A673 (cell line): ENCODE measurements around the gene CDC40.

ENCODE experiments used
- CTCF ChIP-seq: fragments of 300-800, 200-600 bp; sonication (generic); conservative IDR thresholded peaks from 2 replicates; pipeline ENCODE4 v1.5.1; 2017; ENCODE audit warnings: low read depth, mild to moderate bottlenecking, antibody characterized with exemption, low read length, moderate library complexity, mixed read lengths
- EZH2 ChIP-seq: fragments of 200-600 bp; sonication (generic); IDR thresholded peaks from 2 replicates; pipeline ENCODE4 v1.6.1; 2017; ENCODE audit warnings: borderline replicate concordance, low read depth, mild to moderate bottlenecking, mixed read lengths, antibody characterized with exemption, low read length; ENCODE audit not compliant: poor library complexity, severe bottlenecking

- no peak for TF ChIP-seq CTCF
- no peak for TF ChIP-seq EZH2
These were observed 41.2 kb upstream of the CDC40 start for GRCh38 chr6:110139052-110139451.
